ENCODE results near the gene SSU72.
"Not testable (repeated sequence)": the region's sequence is repeated elsewhere in the genome, so short reads cannot be mapped to it uniquely, and the experiment has no call there.

SSU72 gene

DNA sequence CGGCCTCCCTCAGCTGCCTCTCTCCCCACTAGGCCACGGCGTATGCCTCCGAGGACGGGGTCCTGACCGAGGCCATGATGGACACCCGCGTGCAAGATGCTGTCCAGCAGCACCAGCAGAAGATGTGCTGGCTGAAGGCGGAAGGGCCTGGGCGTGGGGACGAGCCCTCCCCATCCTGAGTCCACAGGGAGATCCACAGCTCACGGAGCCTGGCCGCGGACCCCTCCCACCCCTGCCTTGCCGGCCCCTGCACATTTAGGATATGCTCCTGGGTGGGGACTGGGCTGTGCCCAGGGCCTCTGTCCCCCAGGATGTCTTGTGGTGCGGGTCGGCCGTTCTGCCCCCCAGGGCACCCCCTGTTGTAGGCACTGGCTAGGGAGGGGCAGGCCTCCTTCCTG, 40.8 kb downstream of the SSU72 start:
- H3K27me3 Mint-ChIP-seq (ENCODE audit: low read depth); H3K9me3 Mint-ChIP-seq; H3K4me3 Mint-ChIP-seq; H3K4me1 Mint-ChIP-seq (ENCODE audit: low read depth); H3K27ac Mint-ChIP-seq; DNase-seq (ENCODE audit: low spot score): not testable (repeated sequence)
- H3K36me3 Mint-ChIP-seq (ENCODE audit: low read depth) = peaks cover 24% of the 10 kb centered on the region

GRCh38 chr1:1533176-1533893, 41.3 kb downstream of the SSU72 start:
- H3K9me3 Mint-ChIP-seq; H3K27ac Mint-ChIP-seq; H3K4me3 Mint-ChIP-seq; DNase-seq (ENCODE audit: low spot score); H3K4me1 Mint-ChIP-seq (ENCODE audit: low read depth); H3K27me3 Mint-ChIP-seq (ENCODE audit: low read depth): not testable (repeated sequence)
- peaks cover 25% of the 10 kb centered on the region for H3K36me3 Mint-ChIP-seq (ENCODE audit: low read depth)

DNA sequence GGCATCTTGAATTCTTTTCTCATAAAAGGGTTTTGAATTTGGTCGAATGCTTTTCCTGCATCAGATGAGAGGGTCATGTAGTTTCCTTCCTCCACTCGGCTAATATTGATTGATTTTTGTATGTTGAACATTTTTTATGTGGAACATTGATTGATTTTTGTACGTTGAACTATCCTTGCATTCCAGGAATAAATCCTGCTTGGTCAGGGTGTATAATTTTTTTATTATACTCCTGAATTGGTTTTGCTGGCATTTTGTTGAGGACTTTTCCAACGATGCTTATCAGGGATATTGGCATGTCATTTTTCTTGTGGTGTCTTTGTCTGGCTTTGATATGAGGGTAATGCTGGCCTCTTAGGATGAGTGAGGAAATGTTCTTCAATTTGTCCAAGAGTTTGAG, 42.7 kb downstream of the SSU72 start:
- Mint-ChIP-seq H3K27me3 (ENCODE audit: low read depth) (no peaks in the 10 kb centered on the region), H3K4me3 (no peak overlapping the region), H3K4me1 (ENCODE audit: low read depth) (no peaks in the 10 kb centered on the region), H3K36me3 (ENCODE audit: low read depth) (peaks cover 28% of the 10 kb centered on the region), H3K27ac (no peak overlapping the region), H3K9me3 (peaks cover 4% of the 10 kb centered on the region)
- DNase-seq (ENCODE audit: low spot score) = no peak

DNA sequence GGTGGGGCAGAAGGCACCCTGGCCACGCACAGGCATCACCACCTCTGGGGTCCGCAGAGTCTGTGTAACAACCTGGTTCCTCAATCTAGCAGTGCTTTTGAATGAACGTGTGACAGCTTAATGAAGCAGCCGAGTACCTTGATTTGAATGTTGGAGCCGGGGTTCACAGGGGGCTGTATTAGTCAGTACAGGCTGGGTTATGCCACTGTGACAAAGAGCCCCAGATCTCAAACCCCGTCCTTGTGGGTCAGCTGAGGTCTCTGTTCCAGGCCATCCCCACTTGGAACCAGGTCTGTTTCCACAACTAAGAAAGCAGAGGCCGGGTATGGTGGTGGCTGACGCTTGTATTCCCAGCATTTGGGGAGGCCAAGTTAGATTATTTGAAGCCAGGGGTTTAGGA, 44.7 kb downstream of the SSU72 start:
- H3K9me3 Mint-ChIP-seq = peaks cover 4% of the 10 kb centered on the region
- DNase-seq (ENCODE audit: low spot score) = no peak
- H3K36me3 Mint-ChIP-seq (ENCODE audit: low read depth) = peaks cover 28% of the 10 kb centered on the region
- H3K27ac Mint-ChIP-seq = no peak overlapping the region
- no peak overlapping the region for H3K4me3 Mint-ChIP-seq
- no peaks in the 10 kb centered on the region for H3K27me3 Mint-ChIP-seq (ENCODE audit: low read depth)
- H3K4me1 Mint-ChIP-seq (ENCODE audit: low read depth) = no peaks in the 10 kb centered on the region

DNA sequence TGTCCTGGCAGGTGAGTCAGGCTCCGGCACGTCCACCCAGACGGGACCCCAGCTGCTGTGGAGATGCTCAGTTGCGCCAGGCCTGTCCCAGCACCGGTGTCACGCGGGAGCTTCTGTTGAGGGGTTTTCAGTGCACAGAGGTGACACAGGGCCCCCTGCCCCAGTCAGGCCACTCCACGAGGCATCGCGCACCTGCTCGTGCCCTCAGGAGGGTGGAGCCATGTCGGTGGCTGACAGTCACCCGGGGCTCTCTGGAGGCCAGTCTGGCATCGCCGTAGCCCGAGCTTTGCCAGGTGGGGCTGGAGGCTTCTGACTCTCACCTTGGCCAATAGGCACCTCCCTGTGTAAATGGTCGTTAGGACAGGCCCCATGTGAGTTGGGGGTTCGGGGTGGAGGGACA, 45.3 kb downstream of the SSU72 start:
- DNase-seq (ENCODE audit: low spot score) = no peak
- Mint-ChIP-seq H3K27me3 (ENCODE audit: low read depth) (no peaks in the 10 kb centered on the region), H3K4me3 (no peak overlapping the region), H3K36me3 (ENCODE audit: low read depth) (peaks cover 28% of the 10 kb centered on the region), H3K27ac (no peak overlapping the region), H3K9me3 (peaks cover 4% of the 10 kb centered on the region), H3K4me1 (ENCODE audit: low read depth) (no peaks in the 10 kb centered on the region)

DNA sequence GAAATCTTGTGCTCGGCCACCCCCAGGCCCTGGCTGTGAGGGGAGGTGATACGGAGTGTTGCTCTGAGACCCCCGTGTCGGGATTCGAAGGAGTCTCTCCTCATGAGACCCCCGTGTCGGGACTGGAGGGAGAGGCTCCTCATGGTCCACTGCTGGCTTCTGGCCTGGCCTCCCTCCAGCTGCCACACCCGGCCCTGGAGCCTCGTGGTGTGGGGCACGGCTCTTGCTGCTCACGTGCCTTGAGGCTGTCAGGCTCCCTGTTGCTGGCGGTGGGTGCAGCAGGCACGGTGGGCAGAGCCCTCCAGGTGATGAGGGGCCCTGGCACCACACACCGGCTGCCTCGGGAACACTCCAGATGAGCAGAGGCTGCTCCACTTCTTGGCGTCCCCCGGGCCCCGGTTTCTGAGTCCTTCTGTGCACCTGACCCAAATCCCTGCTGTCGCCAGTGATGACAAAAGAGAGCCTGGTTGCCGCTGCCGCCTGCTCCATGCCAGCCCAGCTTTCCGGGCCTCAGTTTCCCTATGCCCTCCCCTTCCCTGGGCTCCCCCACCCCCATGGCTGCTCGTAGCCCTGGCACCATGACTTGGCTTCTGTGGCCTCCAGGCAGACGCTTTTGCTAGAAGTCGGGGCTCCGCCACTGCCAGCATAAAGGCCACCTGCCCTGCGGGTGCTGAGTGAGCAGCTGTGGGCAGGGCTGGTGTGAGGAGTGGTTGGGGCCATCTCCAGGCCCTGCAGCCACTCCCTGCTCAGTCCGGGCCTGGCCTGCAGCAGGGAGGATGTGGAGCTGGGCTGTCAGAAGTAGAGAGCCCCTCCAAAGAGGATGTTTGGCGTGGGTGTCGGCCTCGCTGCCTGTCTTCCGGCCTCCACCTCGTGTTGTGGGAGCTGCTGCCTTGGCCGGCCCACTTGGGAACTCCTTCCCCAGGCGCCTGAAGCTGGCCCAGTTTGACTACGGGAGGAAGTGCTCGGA, 46.1 kb downstream of the SSU72 start:
- DNase-seq (ENCODE audit: low spot score) = no peak
- Mint-ChIP-seq H3K27me3 (ENCODE audit: low read depth) (no peaks in the 10 kb centered on the region), H3K4me3 (no peak overlapping the region), H3K27ac (no peak overlapping the region), H3K4me1 (ENCODE audit: low read depth) (no peaks in the 10 kb centered on the region), H3K9me3 (peaks cover 4% of the 10 kb centered on the region), H3K36me3 (ENCODE audit: low read depth) (peaks cover 28% of the 10 kb centered on the region)

DNA sequence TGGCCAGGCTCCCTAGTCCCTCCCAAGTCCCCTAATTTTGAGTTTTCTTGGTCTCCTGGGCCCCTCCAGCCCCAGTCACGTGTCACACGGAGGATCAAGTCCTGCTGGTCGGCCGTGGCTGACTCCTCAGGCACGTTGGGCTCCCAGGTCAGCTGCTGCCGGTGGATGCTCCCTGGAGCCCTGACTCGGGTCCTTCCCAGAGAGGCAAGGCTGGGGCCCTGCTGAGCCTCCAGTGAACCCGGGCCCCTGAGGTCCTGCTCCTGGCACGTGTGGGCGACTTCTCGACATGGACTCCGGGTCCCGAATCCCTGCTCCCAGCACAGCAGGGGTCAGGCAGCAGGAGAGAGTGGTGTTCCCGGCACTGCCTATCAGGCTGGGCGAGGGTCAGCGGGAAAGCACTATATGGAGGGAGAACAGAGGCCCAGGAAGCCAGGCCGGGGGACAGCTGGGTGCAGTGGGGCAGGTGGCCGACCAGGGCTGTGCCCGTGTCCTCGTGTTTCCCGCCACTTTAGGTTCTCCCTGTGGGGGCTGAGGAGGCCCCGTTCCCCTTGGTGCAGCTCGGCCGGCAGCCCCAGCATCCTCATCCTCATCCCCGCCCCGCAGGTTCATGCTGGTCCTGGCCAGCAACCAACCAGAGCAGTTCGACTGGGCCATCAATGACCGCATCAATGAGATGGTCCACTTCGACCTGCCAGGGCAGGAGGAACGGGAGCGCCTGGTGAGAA, 47.4 kb downstream of the SSU72 start:
- Mint-ChIP-seq H3K27me3 (ENCODE audit: low read depth) (no peaks in the 10 kb centered on the region), H3K27ac (no peak overlapping the region), H3K4me1 (ENCODE audit: low read depth) (no peaks in the 10 kb centered on the region), H3K4me3 (no peak overlapping the region), H3K9me3 (peaks cover 4% of the 10 kb centered on the region), H3K36me3 (ENCODE audit: low read depth) (peaks cover 28% of the 10 kb centered on the region)
- DNase-seq (ENCODE audit: low spot score) = no peak

DNA sequence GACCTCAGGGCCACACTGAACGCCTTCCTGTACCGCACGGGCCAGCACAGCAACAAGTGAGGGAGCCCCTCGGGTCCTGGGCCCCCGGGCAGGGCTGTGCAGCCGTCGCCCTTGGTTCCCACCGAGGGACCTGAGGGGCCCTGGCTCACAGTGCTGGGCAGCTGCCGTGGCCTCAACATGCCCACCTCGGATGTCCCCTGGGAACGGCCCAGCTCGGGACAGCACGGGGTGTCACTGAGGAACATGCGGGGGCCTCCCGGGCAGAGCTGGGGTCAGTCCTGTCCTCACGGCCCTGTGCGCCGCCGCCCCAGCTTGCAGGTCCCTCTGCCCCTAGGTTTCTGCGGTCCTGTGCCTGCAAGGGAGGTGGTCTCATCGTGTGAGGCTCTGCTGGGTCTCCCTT, 48.2 kb downstream of the SSU72 start:
- H3K27me3 Mint-ChIP-seq (ENCODE audit: low read depth); DNase-seq (ENCODE audit: low spot score); H3K27ac Mint-ChIP-seq; H3K4me1 Mint-ChIP-seq (ENCODE audit: low read depth); H3K4me3 Mint-ChIP-seq; H3K9me3 Mint-ChIP-seq: not testable (repeated sequence)
- peaks cover 23% of the 10 kb centered on the region for H3K36me3 Mint-ChIP-seq (ENCODE audit: low read depth)

DNA sequence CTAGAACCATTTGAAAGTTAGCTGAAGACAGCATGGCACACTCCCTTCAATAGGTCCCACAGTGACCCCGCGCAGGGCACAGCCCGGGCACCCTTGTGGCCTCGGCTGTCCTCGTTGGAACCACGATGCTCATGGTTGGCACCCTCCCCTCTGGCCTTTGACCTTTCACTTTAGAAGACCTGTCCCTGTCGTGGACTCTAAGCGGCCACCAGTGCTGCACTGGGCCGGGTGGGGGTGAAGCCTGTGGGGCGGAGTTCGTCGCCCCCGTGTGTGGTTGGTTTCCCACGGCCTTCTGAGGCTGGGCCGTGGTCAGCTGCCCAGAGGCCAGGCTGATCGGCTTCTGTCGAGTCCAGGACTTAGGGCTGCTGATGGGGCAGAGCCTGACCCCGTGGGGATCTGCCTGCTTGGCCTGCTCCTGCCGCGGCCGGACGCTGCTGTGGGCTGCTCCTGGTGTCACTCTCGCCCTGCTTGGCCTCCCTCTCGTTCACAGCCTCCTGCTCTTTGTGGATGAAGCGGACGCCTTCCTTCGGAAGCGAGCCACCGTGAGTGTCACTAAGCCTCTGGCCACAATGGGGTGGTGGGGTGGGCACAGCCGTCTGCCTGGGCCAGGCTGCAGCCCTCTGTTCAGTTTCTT, 49.8 kb downstream of the SSU72 start:
- not testable (repeated sequence) for H3K4me3 Mint-ChIP-seq; H3K9me3 Mint-ChIP-seq; H3K4me1 Mint-ChIP-seq (ENCODE audit: low read depth); H3K27me3 Mint-ChIP-seq (ENCODE audit: low read depth); DNase-seq (ENCODE audit: low spot score); H3K27ac Mint-ChIP-seq
- H3K36me3 Mint-ChIP-seq (ENCODE audit: low read depth) = peaks cover 13% of the 10 kb centered on the region

DNA sequence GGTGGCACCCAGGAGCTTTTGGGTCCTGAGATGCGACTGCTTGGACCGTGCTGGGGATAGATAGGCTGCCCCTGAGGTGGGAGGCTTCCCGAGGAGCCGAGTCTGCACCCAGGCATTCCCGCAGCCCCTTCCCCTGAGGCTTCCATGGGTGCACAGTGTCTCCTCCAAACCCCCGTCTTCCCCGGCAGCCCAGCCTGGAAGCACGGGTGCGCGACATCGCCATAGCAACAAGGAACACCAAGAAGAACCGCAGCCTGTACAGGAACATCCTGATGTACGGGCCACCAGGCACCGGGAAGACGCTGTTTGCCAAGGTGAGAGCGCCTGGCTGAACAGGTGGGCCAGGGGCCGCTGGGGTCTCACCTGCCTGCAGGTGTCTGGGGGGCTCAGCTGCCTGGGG, 51.0 kb downstream of the SSU72 start:
- H3K36me3 Mint-ChIP-seq (ENCODE audit: low read depth); H3K4me1 Mint-ChIP-seq (ENCODE audit: low read depth): not testable (repeated sequence)

DNA sequence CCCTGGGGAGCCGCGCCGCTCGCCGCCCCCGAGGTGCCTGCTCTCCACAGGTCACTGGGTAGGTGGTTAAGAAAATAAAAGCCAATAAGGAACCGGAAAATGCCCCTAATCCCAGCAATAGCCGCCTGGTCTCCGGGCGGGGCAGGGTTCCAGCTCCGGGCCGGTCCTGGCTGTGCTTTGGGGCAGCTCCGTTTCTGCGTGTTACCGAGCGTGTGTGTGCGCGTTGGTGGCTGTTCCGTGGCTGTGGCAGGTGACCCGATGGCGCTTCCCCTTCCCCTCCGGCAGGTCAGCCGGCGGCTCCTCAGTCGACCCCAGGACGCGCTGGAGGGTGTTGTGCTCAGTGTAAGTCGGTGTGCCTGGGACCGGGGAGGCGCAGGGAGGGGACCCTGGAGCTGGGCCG, 51.4 kb downstream of the SSU72 start:
- H3K4me3 Mint-ChIP-seq; H3K36me3 Mint-ChIP-seq (ENCODE audit: low read depth): not testable (repeated sequence)

More for the DNA sequence above, 51.0 kb downstream of the SSU72 start:
- H3K4me3 Mint-ChIP-seq; H3K27me3 Mint-ChIP-seq (ENCODE audit: low read depth); DNase-seq (ENCODE audit: low spot score); H3K27ac Mint-ChIP-seq; H3K9me3 Mint-ChIP-seq: not testable (repeated sequence)

DNA sequence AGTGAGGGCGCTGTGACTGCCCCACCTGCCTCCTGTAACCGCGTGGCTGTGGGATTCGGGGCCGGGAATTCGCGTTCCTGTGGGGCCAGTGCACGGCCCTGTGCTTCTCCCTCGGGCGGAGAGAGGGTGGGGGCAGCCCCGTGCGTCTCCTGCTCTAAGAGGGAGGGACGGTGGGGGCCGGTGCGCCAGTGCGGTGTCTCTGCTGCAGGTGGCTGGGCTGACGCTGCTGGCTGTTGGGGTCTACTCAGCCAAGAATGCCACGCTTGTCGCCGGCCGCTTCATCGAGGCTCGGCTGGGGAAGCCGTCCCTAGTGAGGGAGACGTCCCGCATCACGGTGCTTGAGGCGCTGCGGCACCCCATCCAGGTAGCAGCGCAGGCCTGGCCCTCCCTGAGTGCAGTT, 52.1 kb downstream of the SSU72 start:
- not testable (repeated sequence) for H3K27me3 Mint-ChIP-seq (ENCODE audit: low read depth); DNase-seq (ENCODE audit: low spot score); H3K4me3 Mint-ChIP-seq; H3K4me1 Mint-ChIP-seq (ENCODE audit: low read depth); H3K9me3 Mint-ChIP-seq; H3K27ac Mint-ChIP-seq
- H3K36me3 Mint-ChIP-seq (ENCODE audit: low read depth) = peaks cover 13% of the 10 kb centered on the region

More for the DNA sequence above, 51.4 kb downstream of the SSU72 start:
- H3K4me1 Mint-ChIP-seq (ENCODE audit: low read depth); H3K27ac Mint-ChIP-seq; H3K9me3 Mint-ChIP-seq; H3K27me3 Mint-ChIP-seq (ENCODE audit: low read depth); DNase-seq (ENCODE audit: low spot score): not testable (repeated sequence)

GRCh38 chr1:1521331-1521730, 53.3 kb downstream of the SSU72 start:
- DNase-seq (ENCODE audit: low spot score) = no peak
- H3K27ac Mint-ChIP-seq = no peak overlapping the region
- H3K27me3 Mint-ChIP-seq (ENCODE audit: low read depth) = no peaks in the 10 kb centered on the region
- no peak overlapping the region for H3K4me3 Mint-ChIP-seq
- no peaks in the 10 kb centered on the region for H3K4me1 Mint-ChIP-seq (ENCODE audit: low read depth)
- no peaks in the 10 kb centered on the region for H3K9me3 Mint-ChIP-seq
- H3K36me3 Mint-ChIP-seq (ENCODE audit: low read depth) = peaks cover 10% of the 10 kb centered on the region
